ENCODE measurements around the gene EXOSC6.
"Not testable (repeated sequence)": the region's sequence is repeated elsewhere in the genome, so short reads cannot be mapped to it uniquely, and the experiment has no call there.

EXOSC6 gene

GRCh38 chr16:70198230-70198629, 53.5 kb downstream of the EXOSC6 start:
- DNase-seq = not testable (repeated sequence)

- not testable (repeated sequence) for DNase-seq
These were observed 54.1 kb downstream of the EXOSC6 start for GRCh38 chr16:70197611-70198010.
